Esophagus squamous epithelium (tissue), 5 donors: ENCODE results near the gene SLC25A34. TPM values are rescaled to one million over a fixed set of nuclear protein-coding genes. Genes with fewer than 3 reads are reported as not detected.

ENCODE experiments used
- DNase-seq: peaks from one replicate; lab custom pipeline; 2025; lab: John Stamatoyannopoulos, UW
- H3K27ac ChIP-seq, 4 donors: fragments of 200-600 bp; sonication (generic); one replicate each; pipeline ENCODE4 v1.5.1; 2016 to 2019; ENCODE audit warnings: mild to moderate bottlenecking in 1 of 4
- H3K27me3 ChIP-seq, 4 donors: fragments of 200-600 bp; sonication (generic); 1 replicate in 3 of 4; 2 replicates in 1 of 4; pipeline versions ENCODE4 v1.5.1 to v1.6.0; 2017 to 2021; ENCODE audit warnings: antibody characterized with exemption in 1 of 4
- H3K36me3 ChIP-seq, 3 donors: fragments of 200-600 bp; sonication (generic); one replicate each; pipeline ENCODE4 v1.5.1; 2016 to 2019
- H3K4me1 ChIP-seq, 3 donors: fragments of 200-600 bp; sonication (generic); one replicate each; pipeline ENCODE4 v1.5.1; 2017 to 2019
- H3K4me3 ChIP-seq, 4 donors: fragments of 200-600 bp; sonication (generic); 1 replicate in 3 of 4; 2 replicates in 1 of 4; pipeline ENCODE4 v1.5.1; 2016 to 2019; ENCODE audit warnings: mild to moderate bottlenecking in 2 of 4, moderate library complexity in 1 of 4
- H3K9me3 ChIP-seq, 3 donors: fragments of 200-600 bp; sonication (generic); one replicate each; pipeline ENCODE4 v1.5.1; 2016 to 2019
- POLR2A ChIP-seq, 4 donors: fragments of 450-650 bp; IDR thresholded peaks; one replicate each; pipeline ENCODE4 v1.6.1; 2017; ENCODE audit warnings: antibody characterized with exemption in 4 of 4, mild to moderate bottlenecking in 4 of 4, moderate library complexity in 3 of 4
- WGBS, 2 donors: methylation state at CpG; one replicate each; pipeline ENCODE4 v1.1.5; 2018; 5-methylcytosine and 5-hydroxymethylcytosine counted together
- intact Hi-C: fragments of 100-400 bp; cut with DNase I; formaldehyde crosslinking; loops from one replicate; pipeline ENCODE4 v1.15.0; 2022
- total RNA-seq, 4 donors: library from RNA; depleted of rRNA; stranded (reverse); fragments of >200 nt; gene quantifications; one replicate each; pipeline ENCODE4 v1.1.0, GENCODE V29; 2016
- TF ChIP-seq, protein P1 (sequence below), 6 experiments: fragments of 450-650 bp in 4 of 6; fragments of 200-600 bp in 2 of 6; sonication (generic) in 2 of 6; IDR thresholded peaks; one replicate each; pipeline ENCODE4 v1.5.1; 2016 to 2019; ENCODE audit warnings: antibody characterized with exemption in 6 of 6, mild to moderate bottlenecking in 4 of 6, moderate library complexity in 4 of 6
- donor health status: DM: yes; HTN: yes; CAD: no.

SLC25A34 gene
- total RNA-seq, 4 donors from 2014 or later, result 0.44 to 1.1 (median 0.83) TPM

DNA sequence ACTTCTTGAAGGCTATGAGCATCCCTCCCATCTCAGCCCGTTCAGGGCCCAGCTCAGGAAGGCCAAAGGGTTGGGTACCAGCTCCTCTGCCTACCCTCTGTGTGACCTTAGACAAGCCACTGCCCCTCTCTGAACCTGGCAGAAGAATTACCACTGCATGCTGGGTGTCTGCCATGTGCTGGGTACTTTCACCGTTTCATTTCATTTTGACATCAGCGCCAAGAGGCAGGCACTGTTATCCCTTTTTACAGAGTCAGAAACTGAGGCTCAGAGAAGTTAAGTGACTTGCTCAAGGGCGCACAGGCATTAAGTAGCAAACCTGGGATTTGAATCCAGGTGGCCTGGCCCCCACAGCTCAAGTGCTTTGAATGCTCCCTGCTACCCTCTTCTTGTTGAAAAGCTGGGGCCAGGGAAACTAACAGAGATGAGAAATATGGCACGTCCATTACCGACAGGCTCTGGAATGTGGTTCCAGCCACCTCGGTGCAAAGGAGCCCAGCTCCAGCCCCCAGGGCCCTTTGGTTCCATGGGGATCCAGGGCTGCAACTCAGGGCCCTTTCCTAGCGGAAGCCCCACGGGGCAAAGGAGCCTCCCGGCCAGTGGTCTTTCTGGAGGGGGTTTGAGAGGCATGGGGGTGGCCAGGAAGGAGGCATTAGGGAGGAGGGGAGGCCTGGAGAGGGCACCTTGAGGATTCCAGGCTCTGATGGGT, 12.8 kb downstream of the SLC25A34 start:
- DNase-seq, result no peak
- intact Hi-C loops, result loop anchor here (10.0 kb wide), 1 partner anchor 154 kb away; no protein-coding TSS in a partner anchor
- Histone ChIP-seq H3K36me3 (no peaks in the 10 kb centered on the region), H3K9me3 (no peaks in the 10 kb centered on the region), H3K4me1 (peaks cover 0 to 14% (median 4%) of the 10 kb centered on the region in 3 donors), H3K27me3 (no peaks in the 10 kb centered on the region), H3K4me3 (no peak overlapping the region), H3K27ac (peak overlapping the region in 2 of 4 donors; percentile 13 to 52)
- TF ChIP-seq, protein P1, sequence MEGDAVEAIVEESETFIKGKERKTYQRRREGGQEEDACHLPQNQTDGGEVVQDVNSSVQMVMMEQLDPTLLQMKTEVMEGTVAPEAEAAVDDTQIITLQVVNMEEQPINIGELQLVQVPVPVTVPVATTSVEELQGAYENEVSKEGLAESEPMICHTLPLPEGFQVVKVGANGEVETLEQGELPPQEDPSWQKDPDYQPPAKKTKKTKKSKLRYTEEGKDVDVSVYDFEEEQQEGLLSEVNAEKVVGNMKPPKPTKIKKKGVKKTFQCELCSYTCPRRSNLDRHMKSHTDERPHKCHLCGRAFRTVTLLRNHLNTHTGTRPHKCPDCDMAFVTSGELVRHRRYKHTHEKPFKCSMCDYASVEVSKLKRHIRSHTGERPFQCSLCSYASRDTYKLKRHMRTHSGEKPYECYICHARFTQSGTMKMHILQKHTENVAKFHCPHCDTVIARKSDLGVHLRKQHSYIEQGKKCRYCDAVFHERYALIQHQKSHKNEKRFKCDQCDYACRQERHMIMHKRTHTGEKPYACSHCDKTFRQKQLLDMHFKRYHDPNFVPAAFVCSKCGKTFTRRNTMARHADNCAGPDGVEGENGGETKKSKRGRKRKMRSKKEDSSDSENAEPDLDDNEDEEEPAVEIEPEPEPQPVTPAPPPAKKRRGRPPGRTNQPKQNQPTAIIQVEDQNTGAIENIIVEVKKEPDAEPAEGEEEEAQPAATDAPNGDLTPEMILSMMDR (IDR thresholded peaks at IDR 0.05), result no peak
- no peak for TF ChIP-seq POLR2A (IDR thresholded peaks at IDR 0.05)
- WGBS, 2 donors, result 80% methylated on average over 9 of the region's 10 CpGs; no CpG with 5 or more reads in 1 of the 2 donors

DNA sequence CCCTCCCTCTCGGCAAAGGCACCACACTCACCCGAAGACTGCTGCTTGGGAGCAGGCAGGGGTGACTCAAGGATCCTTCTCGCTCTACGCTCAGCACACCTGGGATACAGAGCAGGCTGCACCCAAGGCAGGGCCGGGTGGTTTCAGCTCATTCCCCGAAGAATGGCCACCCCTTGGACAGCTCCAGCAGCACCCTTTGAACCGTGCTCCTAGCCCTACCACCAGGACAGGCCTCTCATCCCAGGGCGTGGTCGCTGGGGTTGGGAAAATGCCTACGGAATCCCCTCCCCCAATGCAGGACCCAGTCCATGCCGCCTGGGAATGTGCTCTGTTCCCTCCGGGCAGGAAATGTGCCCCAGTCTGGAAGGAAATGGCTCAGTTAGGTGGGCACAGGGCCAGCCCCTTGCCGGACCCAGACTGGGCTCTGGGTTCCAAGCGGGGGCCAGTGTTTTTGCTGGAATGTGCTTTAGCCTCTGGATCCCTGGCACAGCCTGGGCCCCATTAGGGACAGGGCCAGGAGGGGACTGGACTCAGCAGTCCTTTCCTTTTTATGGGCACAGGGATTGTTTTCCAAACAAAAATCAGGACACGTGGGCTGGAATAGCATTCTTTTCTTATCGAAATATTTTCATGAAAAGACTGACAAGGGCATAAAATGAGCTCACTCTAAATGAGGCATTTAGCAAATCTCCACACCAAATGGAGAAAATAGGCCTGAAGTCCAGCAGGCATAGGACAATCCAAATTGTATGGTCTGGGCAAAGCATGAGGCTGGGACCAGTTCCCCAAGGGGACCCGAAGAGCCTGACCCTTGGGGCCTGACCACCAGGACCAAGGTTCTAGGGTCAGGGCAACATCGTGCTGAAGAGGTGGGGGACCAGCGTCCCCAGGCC, 13.6 kb downstream of the SLC25A34 start:
- intact Hi-C loops, result loop anchor here (10.0 kb wide), 1 partner anchor 155 kb away; no protein-coding TSS in a partner anchor
- TF ChIP-seq, protein P1 (IDR thresholded peaks at IDR 0.05), result no peak
- TF ChIP-seq POLR2A (IDR thresholded peaks at IDR 0.05), result no peak
- peaks cover 0 to 14% (median 4%) of the 10 kb centered on the region in 3 donors for H3K4me1 ChIP-seq
- DNase-seq, result no peak
- no peaks in the 10 kb centered on the region for H3K27me3 ChIP-seq
- 83 to 84% methylated on average over 9 of the region's 19 CpGs for WGBS, 2 donors
- no peaks in the 10 kb centered on the region for H3K36me3 ChIP-seq
- H3K9me3 ChIP-seq, result no peaks in the 10 kb centered on the region
- no peak overlapping the region for H3K4me3 ChIP-seq
- H3K27ac ChIP-seq, result peak overlapping the region in 2 of 4 donors; percentile 13 to 52

DNA sequence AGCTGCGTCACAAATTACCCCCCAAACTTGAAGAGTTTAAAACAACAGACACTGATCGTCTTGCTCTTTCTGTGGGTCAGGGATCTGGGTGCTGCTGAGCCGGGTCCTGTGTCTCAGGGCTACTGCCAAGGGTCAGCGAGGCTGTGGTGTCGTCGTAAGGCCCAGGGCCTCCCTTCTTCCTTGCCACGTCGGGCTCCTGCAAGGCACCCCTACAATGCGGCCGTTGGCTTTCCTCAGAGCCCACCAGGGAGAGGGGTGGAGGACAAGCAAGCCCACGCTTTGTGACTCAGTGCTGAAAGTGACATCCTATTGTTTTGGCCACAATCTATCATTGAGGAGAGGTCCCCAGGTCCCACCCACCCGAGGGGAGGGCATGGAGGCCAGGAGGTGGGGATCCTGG, 14.9 kb downstream of the SLC25A34 start:
- peaks cover 0 to 19% (median 7%) of the 10 kb centered on the region in 3 donors for H3K4me1 ChIP-seq
- DNase-seq, result no peak
- no peaks in the 10 kb centered on the region for H3K27me3 ChIP-seq
- 81 to 90% methylated on average over 8 to 11 of the region's 12 CpGs for WGBS, 2 donors
- no peaks in the 10 kb centered on the region for H3K9me3 ChIP-seq
- no peaks in the 10 kb centered on the region for H3K36me3 ChIP-seq
- intact Hi-C loops, result no loop called here
- TF ChIP-seq, protein P1 (IDR thresholded peaks at IDR 0.05), result no peak
- TF ChIP-seq POLR2A (IDR thresholded peaks at IDR 0.05), result no peak
- no peak overlapping the region for H3K4me3 ChIP-seq
- H3K27ac ChIP-seq, result no peak overlapping the region

DNA sequence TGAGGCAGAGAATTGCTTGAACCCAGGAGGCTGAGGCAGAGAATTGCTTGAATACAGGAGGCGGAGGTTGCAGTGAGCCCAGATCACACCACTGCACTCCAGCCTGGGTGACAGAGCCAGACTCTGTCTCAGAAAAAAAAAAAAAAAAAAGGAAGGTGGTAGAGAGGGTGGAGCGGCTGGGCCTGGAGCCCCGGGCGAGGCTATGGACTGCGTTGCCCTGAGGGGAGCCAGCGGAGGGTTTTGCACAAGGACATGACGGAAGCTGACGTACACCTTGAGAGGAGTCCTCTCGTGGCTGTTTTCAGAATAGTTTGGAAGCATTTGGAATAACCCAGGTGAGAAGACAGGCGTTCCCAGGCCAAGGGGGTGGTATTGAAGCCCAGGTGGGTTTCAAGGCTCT, 15.7 kb downstream of the SLC25A34 start:
- no peaks in the 10 kb centered on the region for H3K9me3 ChIP-seq
- no peak overlapping the region for H3K27ac ChIP-seq
- H3K4me3 ChIP-seq, result no peak overlapping the region
- H3K4me1 ChIP-seq, result peaks cover 8 to 27% (median 15%) of the 10 kb centered on the region in 3 donors
- no peak for DNase-seq
- no peaks in the 10 kb centered on the region for H3K27me3 ChIP-seq
- 82 to 83% methylated on average over 9 to 10 of the region's 10 CpGs for WGBS, 2 donors
- TF ChIP-seq, protein P1 (IDR thresholded peaks at IDR 0.05), result no peak
- TF ChIP-seq POLR2A (IDR thresholded peaks at IDR 0.05), result no peak
- H3K36me3 ChIP-seq, result no peaks in the 10 kb centered on the region
- intact Hi-C loops, result no loop called here
